Activated gamma-delta T cell treated with Interleukin-2 at 50 U/mL for 16 hours (primary cell): ENCODE data around the gene TBC1D10A.

Experiments used
- DNase-seq: peaks from one replicate; pipeline ENCODE4 v3.0.0-alpha.2; 2020

Gene TBC1D10A, protein sequence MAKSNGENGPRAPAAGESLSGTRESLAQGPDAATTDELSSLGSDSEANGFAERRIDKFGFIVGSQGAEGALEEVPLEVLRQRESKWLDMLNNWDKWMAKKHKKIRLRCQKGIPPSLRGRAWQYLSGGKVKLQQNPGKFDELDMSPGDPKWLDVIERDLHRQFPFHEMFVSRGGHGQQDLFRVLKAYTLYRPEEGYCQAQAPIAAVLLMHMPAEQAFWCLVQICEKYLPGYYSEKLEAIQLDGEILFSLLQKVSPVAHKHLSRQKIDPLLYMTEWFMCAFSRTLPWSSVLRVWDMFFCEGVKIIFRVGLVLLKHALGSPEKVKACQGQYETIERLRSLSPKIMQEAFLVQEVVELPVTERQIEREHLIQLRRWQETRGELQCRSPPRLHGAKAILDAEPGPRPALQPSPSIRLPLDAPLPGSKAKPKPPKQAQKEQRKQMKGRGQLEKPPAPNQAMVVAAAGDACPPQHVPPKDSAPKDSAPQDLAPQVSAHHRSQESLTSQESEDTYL

DNA sequence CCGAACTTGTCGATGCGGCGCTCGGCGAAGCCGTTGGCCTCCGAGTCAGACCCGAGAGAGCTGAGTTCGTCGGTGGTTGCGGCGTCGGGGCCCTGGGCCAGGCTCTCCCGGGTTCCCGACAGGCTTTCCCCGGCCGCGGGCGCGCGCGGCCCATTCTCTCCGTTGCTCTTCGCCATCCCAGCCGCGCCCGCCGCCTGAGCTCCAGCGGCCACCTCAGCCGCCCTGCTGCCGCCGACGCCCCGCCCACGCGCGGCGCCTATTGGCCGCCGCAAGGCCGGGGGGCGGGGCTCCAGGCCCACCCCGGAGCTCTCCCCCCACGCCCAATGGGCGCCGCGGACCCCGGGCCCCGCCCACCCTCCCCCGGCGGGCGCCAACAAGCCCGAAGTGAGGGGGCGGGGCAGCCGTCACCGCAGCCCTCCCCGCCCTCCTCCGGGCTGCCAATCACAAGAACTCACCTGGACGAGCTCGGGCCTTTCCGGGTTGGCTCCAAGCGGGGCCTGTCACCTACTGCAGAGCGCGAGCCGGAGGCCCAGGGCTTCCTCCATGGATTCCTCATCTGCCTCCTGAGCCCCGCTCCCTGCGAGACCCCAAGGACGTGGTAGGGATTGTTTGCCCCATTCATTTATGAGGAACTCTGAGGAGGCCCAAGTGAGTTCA lies at the start of gene TBC1D10A:
Gene TBC1D10A, minus strand, starts transcription at position 236 of the 657 bp plus-strand sequence. Its CDS starts 60 bp downstream, at position 176.
- peak; percentile 94 for DNase-seq

DNA sequence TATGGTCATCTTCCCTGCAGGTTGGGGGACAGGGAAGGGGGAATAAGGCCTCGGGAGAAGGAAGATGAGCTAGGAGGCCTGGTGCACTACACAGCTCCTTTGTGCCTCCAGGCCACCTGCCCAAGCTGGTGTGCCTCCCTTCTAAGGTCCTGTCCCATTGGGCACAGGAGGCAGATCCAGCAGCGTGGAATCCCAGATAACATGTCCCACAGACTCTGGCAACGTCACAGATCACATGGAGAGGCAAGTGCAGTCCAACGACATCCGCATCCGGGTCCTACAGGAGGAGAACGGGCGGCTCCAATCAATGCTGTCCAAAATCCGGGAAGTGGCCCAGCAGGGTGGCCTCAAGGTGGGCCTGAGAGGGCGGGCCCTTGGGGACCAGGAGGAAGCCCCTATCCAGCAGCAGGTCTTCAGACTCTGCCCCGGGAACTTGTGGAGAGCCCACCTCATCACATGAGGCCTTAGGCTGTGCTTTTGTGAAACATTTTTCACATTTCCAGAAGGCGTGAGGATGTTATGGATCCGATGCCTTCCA lies 48.6 kb upstream of the TBC1D10A start:
- DNase-seq = no peak

DNA sequence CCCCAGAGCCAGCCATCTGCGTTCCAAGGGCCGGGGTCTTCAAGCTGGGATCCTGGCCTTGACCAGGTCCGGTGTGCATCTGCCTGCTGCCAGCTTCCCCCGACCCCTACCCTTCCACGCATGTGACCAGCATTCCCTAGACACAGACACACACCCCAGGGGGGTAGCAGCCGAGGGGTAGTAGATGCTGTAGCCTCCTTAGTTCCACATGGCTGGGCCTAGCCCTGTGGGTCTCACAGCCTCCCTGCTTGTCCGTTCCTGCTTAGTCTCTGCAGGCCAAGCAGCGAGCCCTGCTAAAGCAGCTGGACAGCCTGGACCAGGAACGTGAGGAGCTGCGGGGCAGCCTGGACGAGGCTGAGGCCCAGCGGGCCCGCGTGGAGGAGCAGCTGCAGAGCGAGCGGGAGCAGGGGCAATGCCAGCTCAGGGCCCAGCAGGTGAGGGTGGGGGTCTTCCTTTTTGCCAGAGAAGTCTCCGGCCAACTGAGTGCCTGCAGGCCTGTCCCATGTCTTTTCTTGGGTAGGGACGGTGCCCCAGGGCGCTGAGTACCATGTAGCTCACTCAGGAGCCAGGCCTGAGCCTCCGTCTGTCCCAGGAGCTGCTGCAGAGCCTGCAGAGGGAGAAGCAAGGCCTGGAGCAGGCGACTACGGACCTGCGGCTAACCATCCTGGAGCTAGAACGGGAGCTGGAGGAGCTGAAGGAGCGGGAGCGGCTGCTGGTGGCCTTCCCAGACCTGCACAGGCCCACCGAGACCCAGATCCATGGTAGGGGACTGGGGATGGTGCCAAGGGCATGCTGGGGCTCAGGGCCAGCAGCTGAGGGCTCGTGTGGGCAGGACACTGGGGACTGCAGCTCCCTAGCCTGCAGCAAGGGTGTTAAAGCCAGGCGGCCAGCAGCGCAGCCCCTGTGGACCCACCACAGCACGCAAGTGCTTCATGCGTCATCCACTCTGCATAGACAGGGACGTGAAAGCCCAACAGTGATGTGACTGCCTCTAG lies 46.9 kb upstream of the TBC1D10A start:
- DNase-seq = no peak

DNA sequence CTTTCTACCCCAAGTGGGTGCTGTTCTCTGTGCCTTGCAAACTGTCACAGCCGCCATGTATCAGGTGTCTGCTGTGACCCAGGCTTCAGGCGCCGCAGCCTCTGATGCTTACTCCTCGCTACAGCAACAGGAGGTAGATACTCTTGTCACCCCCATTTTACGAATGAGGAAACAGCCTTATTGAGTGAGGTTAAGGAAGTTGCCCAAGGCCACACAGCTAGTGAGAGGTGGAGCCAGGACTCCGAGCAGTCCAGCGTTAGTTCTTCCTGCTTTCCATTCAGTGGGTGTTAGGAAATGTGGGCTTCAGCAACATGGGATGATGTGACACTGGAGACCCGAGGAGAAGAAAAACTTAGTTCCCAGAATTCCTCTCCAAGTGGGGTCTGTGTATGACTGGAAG lies 46.2 kb upstream of the TBC1D10A start:
- no peak for DNase-seq

DNA sequence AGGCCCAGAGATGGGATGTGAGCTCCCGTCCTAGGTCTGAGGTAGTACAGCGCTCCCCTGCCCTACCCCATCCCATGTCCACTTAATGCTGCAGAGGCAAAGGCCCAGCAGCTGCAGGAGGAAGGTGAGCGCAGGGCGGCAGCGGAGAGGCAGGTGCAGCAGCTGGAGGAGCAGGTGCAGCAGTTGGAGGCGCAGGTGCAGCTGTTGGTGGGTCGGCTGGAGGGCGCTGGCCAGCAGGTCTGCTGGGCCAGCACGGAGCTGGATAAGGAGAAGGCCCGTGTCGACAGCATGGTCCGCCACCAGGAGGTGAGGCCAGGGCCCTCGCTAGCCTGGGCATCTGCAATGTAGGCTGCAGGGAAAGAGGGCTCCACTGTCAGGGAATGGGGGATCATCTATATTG lies 45.2 kb upstream of the TBC1D10A start:
- no peak for DNase-seq

DNA sequence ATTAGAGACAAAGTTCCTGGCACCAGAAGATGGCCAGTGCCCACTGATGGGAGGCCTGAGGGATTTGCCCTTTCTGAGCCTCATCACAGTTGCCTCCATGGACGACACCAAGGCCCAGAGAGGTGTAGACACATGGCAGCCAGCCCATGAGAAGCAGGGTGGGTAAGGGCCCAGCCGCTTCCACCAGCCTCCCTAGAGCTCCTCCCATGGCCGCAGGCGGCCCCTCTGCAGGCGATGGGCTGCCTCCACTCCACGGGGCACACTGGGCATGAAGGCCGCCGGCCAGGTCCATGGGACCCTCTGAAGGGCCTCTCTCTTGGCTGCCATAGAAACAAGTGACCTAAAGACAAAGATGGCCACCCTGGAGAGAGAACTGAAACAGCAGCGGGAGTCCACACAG lies 44.6 kb upstream of the TBC1D10A start:
- DNase-seq = no peak

DNA sequence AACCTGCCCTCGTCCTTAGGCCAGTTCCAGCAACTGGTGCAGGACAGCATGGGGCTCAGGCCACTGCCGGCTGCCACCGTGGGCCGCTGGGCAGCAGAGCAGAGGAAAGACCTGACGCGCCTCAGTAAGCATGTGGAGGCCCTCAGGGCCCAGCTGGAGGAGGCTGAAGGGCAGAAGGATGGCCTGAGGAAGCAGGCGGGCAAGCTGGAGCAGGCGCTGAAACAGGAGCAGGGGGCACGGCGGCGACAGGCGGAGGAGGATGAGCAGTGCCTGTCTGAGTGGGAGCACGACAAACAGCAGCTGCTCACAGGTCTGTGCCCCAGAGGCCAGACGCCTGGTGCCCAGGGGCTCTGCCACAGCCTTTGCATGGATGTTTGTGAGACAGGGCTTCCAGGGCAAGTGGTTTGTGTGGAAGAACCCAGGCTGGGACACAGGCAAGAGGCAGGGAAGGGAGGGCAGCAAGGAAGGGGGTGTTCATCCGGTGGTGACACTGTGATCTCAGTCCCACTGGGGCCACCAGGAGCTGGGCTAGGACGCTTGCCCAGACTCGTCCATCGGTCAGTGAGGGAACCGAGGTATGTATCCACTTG lies 44.0 kb upstream of the TBC1D10A start:
- no peak for DNase-seq

DNA sequence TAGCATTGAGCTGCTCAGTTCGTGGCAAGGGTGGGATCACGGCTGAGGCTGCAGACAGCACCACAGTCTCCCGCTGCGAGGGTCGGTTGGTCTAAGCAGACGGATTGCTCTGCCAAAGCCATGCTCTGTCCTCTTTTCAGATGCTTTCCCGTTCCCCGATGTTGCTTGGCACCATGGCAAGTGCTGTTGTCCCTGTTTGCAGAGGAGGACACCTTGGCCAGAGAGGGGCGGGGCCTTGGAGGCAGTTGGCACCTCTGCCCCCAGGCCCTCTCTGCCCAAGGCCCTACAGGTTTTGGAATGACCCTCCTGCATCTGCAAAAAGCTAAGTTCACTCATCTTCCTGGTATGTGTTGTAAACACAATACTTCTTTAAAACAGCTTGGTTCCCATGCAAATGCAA lies 41.7 kb upstream of the TBC1D10A start:
- DNase-seq = no peak

DNA sequence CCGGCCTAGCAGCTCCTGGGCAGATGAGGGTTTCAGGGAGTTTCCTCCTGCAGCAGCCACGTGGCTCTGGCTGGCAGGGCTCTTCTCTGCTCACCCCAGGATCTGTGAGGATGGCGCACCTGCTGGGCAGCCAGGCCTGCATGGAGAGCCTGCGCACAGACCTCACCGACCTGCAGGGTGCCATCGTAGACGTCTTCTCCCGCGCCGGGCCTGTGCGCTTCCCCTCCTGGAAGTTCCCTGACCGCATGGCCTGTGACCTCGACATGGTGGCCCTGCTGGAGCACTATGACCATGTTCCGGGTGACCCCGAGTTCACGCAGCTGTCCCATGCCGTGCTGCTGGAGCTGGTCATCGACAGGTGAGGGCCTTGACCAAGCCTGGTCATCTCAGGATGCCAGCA lies 39.1 kb upstream of the TBC1D10A start:
- no peak for DNase-seq

DNA sequence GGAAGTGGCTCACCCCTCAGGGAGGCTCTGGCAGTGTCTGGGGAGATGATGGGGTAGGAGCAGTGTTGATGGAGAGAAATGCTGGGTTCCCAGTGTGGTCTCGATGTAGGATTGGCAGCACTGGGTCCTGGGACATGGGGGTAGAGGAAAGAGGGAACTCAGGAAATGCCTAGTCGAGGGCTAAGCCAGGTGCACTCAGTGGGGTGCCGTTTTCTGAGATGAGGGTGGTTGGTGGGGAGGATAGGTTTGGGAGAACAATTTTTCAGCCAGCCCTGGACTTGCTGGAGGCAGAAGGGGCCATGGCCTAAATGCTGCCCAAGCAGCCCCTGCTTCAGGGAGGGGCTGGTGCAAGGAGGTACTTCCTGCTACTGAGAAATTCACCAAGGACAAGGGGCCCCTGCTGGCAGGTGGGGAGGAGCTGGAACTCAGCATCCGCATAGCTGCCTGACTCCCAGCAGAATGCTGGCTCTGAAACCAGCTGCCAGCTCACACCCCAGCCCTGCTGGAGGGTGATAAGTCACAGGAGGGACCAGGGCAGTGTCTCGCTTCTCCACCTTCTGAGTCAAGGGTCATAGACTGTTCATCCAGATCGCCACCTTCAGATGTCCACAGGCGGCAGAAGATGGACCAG lies 36.0 kb upstream of the TBC1D10A start:
- DNase-seq = no peak

DNA sequence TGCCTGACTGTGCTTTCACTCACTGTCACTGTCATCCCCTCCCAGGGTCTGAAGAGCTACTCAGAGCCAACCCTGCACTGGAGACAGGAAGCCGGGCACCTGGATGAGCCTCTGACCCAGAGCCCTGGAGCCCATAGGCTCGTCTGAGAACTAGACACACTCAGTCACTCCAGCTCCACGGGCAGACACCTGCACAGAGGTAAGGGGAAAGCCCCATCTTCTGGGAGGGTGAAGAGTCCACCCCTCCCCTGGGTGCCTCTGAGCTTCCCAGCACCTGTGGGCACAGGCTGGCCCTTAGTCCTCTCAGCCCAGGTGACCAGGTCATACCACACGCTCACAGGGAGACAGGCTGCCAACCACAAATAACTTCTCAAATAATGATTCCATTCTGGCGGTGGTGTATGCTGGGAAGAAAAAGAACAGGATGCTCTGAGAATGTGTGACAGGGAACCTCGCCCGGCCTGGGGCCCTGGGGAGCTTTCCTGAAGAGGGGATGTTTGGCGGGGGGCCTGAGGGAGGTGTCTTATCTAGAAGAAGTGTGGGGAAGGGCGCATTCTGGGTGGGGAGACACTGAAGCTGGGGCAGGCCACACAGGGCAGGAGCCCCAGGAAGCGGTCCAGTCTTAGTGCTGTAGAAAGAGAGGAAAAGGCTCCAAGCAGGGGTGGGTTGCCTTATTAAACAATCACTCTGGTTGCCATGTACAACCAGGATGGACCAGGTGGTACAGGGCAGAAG lies 35.3 kb upstream of the TBC1D10A start:
- DNase-seq = no peak

DNA sequence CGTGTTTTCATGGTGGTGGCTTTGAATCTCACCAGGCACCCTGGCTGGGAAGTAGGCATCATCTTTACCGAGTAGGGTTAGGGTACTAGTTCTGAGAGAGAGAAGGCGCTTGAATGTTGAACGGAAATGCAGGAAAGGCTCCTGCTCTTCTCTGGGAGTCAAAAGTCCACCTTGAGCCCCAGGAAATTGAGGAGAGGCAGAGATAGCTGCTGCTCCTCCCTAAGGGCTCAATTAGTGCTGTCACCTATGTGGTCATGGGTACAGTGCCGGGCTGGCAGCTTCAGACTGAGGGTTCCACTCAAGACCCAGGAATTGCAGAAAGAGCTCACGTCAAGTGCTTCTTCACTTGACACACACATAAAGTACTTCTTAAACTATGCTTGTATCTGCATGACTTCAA lies 31.8 kb upstream of the TBC1D10A start:
- DNase-seq = no peak

DNA sequence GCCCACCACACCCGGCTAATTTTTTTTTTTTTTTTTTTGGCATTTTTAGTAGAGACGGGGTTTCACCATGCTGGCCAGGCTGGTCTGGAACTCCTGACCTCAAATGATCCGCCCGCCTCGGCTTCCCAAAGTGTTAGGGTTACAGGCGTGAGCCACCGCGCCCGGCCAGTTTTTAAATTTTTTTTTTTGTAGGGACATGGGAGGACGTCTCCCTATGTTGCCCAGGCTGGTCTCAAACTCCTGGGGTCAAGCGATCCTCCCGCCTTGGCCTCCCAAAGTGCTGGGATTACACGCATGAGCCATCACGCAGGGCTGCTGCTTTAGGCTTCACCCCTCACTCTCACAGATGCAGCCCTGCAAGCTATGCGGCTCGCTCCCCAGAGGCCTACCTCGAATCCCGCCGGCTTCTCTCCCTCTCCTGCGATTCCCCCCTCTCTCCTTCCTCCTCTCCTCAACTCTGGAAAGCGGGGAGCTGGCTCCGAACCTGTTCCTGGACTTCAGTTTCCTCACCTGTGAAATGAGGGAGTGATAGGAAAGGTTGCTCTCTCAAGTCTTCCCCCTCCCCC lies 31.0 kb upstream of the TBC1D10A start:
- no peak for DNase-seq

DNA sequence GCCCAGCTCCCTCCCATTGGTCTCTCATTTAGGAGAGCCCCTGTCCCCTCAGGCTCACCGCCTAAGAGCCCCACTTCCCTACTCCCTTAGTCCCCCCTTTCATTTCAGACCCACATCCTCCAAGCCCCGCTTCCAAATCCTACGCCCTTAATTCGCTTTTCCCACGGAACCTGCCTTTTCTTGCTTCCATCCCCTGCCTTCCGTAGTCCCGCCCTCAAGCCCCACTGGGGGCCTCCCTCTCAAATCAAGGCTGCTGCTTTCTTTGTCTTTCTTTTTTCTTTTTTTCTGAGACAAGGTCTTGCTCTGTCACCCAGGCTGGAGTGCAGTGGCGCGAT lies 30.5 kb upstream of the TBC1D10A start:
- no peak for DNase-seq

DNA sequence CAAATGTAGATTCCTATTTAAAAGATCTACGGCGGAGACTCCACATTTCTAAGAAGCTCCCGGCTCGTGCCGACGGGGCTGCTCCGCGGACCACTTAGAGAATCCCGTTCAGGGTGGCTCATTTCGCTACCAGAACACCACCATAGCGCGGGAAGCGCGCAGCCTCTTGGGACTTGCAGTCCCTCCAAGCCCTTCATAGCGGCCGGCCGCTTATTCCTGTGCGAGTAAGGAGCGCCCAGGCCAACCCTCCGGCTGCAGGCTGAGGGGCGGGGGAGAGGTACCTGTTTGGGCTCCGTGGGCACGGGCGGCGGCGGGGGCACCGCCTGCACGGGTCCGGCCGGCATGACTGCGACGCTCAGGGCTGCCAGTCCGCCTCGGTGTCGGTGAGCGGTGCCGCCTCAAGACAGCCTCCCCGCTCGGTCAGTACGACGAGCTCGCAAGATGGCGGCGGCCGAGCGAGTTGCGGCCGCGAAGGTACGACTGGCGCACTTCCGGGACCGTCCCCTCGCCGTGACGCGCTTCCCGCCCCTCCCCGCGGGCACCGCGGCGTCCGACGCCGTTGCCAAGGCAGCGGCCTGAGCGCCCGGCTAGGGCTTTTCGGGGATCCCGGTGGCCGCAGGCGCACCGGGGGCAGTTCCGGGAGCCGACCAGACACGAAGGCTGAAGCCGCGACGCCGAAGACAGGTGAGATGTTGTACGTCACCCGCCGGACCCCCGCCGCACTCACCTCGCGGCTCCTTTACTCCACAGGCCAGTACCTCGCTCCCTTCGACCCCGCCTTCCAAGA lies 29.9 kb upstream of the TBC1D10A start, which contains the start of the genes CCDC157 and SF3A1:
Gene CCDC157, plus strand, starts transcription at position 559 of the 787 bp plus-strand sequence. CDS start 8,994 bp downstream, outside the sequence.
Gene SF3A1, minus strand, starts transcription at position 446 of the 787 bp plus-strand sequence. Its CDS starts 102 bp downstream, at position 344.
- peak; percentile 81 for DNase-seq

DNA sequence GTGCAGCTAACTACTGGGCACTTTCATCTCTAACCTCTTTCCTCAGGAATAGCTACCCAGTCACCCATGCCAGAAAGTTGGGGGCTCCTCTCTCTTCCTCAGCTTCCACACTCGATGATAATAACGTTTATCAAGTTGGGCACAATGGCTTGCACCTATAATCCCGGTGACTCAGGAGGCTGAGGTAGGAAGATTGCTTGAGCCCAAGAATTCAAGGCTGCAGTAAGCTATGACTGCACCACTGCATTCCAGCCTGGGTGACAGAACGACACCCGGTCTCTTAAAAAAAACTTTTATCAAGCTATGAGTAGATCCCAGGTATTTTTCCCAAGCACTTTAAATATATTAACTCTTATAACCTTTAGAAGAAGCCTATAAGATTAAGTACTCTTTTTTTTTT lies 27.9 kb upstream of the TBC1D10A start:
- DNase-seq = no peak

DNA sequence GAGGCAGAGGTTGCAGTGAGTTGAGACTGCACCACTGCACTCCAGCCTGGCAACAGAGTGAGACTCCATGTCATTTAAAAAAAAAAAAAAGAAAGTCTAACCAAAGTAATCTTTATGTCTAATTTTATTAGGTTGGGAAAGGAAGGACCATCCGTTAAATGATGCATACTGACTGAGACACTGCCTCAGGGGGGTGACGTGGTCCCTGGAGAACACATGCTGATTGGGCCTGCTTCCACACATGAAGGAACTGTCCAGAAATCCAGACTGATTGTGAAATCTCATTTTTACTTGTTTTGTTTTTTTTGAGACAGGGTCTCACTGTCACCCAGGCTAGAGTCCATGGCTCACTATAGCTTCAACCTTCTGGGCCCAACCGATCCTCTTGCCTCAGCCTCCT lies 24.5 kb upstream of the TBC1D10A start:
- no peak for DNase-seq

DNA sequence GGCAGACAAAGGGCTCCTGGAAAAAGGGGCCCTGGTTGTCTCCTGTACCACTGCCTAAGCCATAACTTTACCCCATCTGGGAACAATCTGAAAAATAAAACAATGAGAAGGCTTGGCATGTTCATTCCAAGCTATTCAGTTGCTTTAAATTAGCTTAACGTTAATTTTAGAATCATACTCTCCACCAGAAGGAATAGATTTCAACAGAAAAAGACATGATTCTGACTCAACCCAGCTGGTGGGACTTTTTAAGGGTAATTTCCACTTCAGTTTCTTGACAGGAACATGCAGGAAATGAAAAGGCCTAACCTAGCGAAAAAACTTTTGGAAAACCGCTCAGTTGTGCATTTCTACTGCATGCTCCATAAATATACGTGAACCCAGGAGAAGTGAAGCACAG lies 22.1 kb upstream of the TBC1D10A start:
- no peak for DNase-seq

DNA sequence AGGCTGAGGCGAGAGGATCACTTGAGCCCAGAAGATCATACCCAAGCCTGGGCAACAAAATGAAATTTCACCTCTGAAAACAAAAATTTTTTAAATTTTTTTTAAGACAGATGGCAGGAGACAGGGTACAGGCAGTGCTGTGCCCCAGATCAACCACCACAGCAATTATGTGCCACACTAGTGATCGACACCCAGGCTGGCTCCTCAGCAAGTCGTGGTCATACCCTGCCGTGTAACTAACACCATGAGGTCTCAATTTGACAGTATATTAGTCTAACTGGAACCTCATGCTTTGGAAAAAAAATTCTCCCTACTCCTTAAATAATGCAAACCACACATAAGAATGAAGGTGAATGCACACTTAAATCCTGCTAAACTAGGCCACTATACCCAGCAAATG lies 21.7 kb upstream of the TBC1D10A start:
- no peak for DNase-seq
